C4-2B (cell line): ENCODE measurements around the gene SMAP2.

Source experiments
- H3K27ac ChIP-seq: fragments of 450-650 bp; 2 replicates; pipeline ENCODE4 v1.5.1; 2017
- CTCF ChIP-seq: fragments of 450-650 bp; conservative IDR thresholded peaks from 2 replicates; pipeline ENCODE4 v1.5.1; 2017; ENCODE audit warnings: mild to moderate bottlenecking
- ZFX ChIP-seq: fragments of 450-650 bp; IDR thresholded peaks from 2 replicates; pipeline ENCODE4 v1.6.1; 2017

Gene SMAP2

GRCh38 chr1:40382601-40383000, 9.1 kb downstream of the SMAP2 start:
- TF ChIP-seq ZFX (no peak), CTCF (peak; percentile 46)
- H3K27ac ChIP-seq = peak overlapping the region; percentile 94

GRCh38 chr1:40383095-40383487, 9.6 kb downstream of the SMAP2 start:
- TF ChIP-seq ZFX (no peak), CTCF (no peak)
- H3K27ac ChIP-seq = peak overlapping the region; percentile 94

- H3K27ac ChIP-seq = peak overlapping the region; percentile 94
- peak; percentile 13; the same call in 1 of the 2 replicates for TF ChIP-seq ZFX
- TF ChIP-seq CTCF = no peak
Measured at GRCh38 chr1:40383488-40384412, 10.2 kb downstream of the SMAP2 start.

GRCh38 chr1:40384413-40384762, 10.9 kb downstream of the SMAP2 start:
- H3K27ac ChIP-seq = peak overlapping the region; percentile 94
- TF ChIP-seq CTCF = no peak
- no peak for TF ChIP-seq ZFX

- H3K27ac ChIP-seq = peak overlapping the region; percentile 94
Measured at GRCh38 chr1:40384887-40385286, 11.4 kb downstream of the SMAP2 start.

GRCh38 chr1:40385437-40386358, 12.2 kb downstream of the SMAP2 start:
- peak overlapping the region; percentile 94; the same call in 1 of the 2 replicates for H3K27ac ChIP-seq
- no peak for TF ChIP-seq ZFX
- no peak for TF ChIP-seq CTCF

More at GRCh38 chr1:40384887-40385286, 11.4 kb downstream of the SMAP2 start:
- TF ChIP-seq CTCF = no peak
- TF ChIP-seq ZFX = no peak

- TF ChIP-seq ZFX (no peak), CTCF (no peak)
- H3K27ac ChIP-seq = no peak overlapping the region
Measured at GRCh38 chr1:40386359-40386723, 12.8 kb downstream of the SMAP2 start.
